GM21723 (cell line): ENCODE results near the gene S100A8.
"Not testable (repeated sequence)": the region's sequence is repeated elsewhere in the genome, so short reads cannot be mapped to it uniquely, and the experiment has no call there.

Source experiments
- ATAC-seq: cut with Tn5 transposase; IDR thresholded peaks from one replicate; pipeline ENCODE4 v1.9.1; 2021; ENCODE audit warnings: mild to moderate bottlenecking, moderate library complexity; ENCODE audit not compliant: unreplicated experiment

The S100A8 gene

GRCh38 chr1:153390938-153391710 is at the start of gene S100A8:
Gene S100A8 (minus strand): TSS chr1:153391073. CDS start chr1:153390535, 538 bp downstream.
- no peak for ATAC-seq

DNA sequence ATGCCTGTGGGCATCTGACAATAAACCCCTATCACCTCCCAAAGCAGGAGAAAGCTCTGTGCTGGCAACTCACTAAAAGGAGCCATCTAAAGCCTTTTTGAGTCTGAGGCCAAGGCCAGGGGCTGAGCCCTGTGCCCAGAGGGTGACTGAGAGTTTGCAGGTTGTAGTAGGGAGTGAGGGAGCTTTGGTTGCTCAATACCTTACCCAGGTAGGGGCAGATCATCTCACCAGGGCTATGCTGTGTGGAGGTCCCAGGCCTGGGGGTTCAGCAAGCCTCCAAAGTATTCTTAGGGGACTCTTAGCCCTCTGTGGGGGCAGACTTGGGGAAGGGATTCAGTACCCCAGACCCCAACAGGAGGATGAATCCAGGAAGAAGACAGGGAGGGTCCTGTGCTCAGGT is 48.4 kb upstream of the S100A8 start:
- no peak for ATAC-seq

DNA sequence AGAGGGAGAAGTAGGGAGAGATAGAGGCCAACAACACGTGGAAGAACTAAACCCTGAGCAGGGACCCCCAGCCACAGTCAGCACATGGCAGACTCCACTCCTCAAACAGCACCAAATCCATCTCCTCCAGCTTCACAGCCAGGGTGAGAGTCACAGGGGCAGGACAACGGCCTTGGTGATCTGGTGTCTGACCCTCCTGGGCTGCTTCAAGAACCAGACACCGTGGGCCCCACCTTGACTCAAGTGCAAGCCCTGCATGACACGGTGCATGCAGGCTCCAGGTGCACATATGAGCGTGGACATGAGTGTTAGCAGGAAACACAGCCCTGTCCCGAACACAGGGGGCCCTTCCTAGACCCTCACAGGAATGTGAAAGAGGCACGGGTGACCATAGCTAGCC is 47.7 kb upstream of the S100A8 start:
- no peak for ATAC-seq

DNA sequence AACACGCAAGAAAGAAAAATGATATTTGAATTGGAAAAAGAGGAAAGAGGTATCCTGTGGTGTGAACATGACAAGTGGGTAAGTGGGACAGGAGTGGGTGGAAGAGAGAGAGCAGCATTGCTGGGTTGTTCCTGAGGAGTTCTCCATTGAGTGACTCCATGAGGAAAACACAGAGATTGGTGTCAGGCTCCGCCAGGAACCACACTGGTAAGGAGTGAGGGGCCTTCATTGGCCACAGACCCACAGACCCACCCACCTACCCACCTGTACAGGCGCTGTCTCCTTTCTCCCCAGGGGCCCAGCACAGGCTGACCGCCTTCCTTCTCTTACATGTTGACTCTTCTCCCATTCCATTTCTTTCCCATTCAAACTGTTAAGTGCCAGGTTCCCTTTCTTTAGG is 46.4 kb upstream of the S100A8 start:
- ATAC-seq = no peak

GRCh38 chr1:153434746-153435455 is 44.0 kb upstream of the S100A8 start:
- no peak for ATAC-seq

DNA sequence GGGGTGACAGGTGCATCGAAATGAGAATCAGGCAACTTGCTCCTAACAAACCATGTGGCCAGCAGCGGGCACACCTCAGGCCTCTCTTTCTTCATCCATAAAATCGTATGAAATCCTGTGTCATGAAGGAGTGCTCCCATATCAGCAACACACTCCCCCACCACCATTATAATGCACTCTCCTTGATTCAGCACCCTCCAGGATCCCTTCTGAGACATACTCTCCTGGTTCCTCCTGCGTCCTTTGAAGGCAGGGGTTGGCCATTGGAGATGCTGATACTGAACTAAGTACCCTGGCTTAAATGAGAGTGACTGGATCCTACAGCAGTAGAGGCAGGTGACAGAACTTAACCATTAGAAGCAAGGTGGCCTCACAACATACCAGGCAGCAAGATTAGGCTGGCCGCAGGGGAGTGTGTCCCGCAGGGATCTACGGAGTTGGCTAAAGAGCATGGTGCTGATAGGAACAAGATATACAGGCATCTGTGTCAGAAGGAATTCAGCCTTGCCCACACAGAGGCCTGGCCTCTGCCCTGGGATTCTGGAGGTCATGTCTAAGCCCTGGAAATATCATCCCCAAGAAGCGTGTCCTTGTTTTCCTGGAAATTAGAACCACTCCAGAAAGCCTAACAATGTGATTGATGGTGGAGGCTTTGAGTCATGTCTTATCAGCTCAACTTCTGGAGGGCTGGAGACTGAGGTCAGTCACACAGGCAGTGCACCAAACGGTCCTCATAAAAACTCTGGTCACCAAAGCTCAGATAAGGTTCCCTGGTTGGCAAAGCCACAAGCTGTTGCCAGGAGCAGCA is 42.2 kb upstream of the S100A8 start:
- no peak for ATAC-seq

DNA sequence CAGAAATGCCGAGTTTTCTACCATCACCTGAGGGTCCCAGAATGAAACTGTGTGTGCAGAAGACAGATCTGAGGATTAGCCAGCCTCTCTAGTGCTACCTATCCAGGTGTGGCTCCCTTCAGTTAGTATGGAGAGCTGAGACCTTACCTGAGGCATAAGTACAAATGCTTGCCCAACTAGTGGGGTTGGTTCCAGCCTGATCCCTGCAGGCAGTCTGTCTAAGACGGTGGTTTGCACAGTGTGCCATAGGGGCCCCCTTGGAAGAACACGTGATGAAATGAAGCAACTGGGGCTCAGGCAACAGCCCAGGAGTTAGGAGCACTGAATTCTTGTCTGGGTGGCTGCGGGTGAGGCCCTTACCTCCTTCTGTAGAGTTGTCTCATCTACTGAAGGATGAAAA is 41.1 kb upstream of the S100A8 start:
- no peak for ATAC-seq

DNA sequence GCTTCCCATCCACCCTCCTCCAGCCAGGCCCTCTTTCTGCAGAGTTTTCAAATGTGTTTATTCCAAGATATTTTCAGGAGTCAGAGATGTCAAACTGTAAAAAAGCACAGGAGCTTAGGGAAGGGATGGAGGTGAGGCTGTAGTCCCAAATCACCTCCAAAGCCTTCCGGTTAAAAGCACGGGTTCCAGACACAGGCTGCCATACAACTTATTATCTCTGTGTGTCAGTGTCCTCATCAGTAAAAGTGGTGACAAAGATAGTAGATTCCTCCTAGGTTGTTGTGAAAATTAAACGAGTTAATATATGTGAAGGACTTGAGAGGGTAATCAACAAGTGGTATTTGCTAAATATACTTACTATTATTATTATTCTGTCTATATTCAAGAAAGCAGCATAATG is 40.6 kb upstream of the S100A8 start:
- no peak for ATAC-seq

GRCh38 chr1:153431002-153431401 is 40.1 kb upstream of the S100A8 start:
- ATAC-seq = no peak

GRCh38 chr1:153430561-153430960 is 39.7 kb upstream of the S100A8 start:
- ATAC-seq = no peak

DNA sequence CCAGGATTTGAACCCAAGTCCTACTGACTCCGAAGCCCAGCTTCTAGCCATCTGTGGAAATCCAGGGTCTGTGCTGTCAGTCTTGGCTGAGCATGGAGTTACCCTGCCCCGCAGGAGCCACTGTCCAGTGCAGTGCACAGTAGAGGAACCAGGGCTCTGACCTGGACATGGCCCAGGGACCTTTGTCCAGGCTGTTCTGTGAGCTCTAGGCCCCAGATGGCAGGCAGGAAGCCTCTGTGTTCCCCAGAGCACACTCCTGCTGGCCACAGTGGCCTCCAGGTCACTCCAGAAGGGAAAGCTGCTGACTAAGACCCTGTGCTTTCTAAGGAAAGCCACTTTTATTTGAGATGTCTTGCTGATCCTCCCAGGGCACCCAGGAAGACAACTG is 39.3 kb upstream of the S100A8 start:
- no peak for ATAC-seq

GRCh38 chr1:153429266-153430165 is 38.6 kb upstream of the S100A8 start:
- ATAC-seq = no peak

DNA sequence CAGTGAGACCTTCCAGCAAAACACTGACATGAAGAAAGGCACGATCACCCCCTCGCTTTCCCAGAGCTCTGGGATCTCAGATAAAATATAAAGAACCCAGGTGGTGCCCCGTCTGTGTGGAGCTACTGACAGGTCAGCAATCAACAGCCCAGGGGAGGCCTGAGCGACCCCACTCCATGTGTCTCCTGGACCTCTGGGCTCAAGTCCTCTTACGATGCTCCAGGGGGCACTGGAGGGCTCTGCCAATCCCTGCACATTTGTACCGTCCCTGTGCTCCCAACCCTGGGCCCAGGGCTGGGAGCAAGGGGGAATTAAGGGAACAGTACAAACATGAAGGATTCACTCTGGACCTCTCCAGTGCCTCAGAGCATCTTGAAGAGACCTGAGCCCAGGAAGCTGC is 37.9 kb upstream of the S100A8 start:
- ATAC-seq = no peak

GRCh38 chr1:153428073-153428638 is 37.3 kb upstream of the S100A8 start:
- ATAC-seq = no peak

DNA sequence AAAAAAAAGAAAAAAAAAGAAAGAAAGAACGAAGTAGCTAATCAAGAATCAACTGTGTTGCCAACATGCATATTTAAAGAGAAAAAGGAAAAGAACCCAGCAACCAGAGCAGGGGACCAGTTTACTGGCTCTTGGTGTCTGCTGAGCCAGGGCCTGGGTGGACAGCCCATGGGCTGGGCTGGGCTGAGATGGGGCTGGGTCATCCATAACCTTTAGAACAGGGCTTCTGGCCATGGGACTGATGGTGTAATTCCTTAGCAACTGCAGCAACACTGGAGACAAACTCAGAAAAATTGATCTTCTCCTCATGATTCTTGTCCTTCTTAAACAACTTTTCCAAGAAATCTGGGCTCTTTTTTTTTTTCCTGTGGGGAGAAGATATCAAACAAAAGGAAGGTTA is 35.9 kb upstream of the S100A8 start:
- ATAC-seq = no peak

GRCh38 chr1:153422450-153423068 is 31.7 kb upstream of the S100A8 start:
- no peak for ATAC-seq

- no peak for ATAC-seq
Observed at GRCh38 chr1:153420306-153420705, 29.4 kb upstream of the S100A8 start.

DNA sequence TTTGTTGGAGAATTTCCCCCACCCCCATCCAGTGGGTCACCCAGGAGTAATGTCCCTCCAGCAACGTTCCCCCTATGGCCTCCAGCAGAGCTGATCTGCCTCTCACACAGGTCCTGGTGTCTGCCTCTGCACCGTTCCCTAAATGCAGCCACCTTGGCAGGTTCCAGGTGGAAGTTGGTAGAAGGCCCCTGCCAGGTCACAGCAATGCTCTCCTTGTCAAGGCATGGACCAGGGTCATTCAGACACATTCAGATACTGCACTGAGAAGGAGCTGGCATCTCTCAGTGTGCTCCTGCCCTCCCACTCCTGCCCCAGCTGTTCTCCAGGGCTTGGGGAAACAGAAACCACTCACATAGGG is 28.5 kb upstream of the S100A8 start:
- ATAC-seq = not testable (repeated sequence)

GRCh38 chr1:153418758-153419435 is 28.0 kb upstream of the S100A8 start:
- ATAC-seq = not testable (repeated sequence)
